BE2C (cell line): Measurements from ENCODE around the gene MYH15.

Experiments
- DNase-seq: peaks from one replicate; pipeline ENCODE4 v3.0.0-alpha.2; 2020
- H3K27me3 ChIP-seq: fragments of 250-450 bp; sonication (Bioruptor Pico); 2 replicates; pipeline ENCODE4 v1.5.1; 2020; ENCODE audit warnings: mild to moderate bottlenecking
- H3K36me3 ChIP-seq: fragments of 250-450 bp; sonication (Bioruptor Pico); 2 replicates; pipeline ENCODE4 v1.5.1; 2020; ENCODE audit warnings: mild to moderate bottlenecking
- H3K4me1 ChIP-seq: fragments of 250-450 bp; sonication (Bioruptor Pico); 2 replicates; pipeline ENCODE4 v1.5.1; 2020
- H3K4me3 ChIP-seq: 2 replicates; pipeline ENCODE4 v1.5.1; 2011; ENCODE audit warnings: low read depth, low read length
- H3K9me3 ChIP-seq: fragments of 250-450 bp; sonication (Bioruptor Pico); 2 replicates; pipeline ENCODE4 v1.5.1; 2020
- TF ChIP-seq, protein P1 (sequence below): IDR thresholded peaks from 2 replicates; pipeline ENCODE4 v1.5.1; 2012; ENCODE audit warnings: mild to moderate bottlenecking, low read depth, low read length

Gene MYH15

DNA sequence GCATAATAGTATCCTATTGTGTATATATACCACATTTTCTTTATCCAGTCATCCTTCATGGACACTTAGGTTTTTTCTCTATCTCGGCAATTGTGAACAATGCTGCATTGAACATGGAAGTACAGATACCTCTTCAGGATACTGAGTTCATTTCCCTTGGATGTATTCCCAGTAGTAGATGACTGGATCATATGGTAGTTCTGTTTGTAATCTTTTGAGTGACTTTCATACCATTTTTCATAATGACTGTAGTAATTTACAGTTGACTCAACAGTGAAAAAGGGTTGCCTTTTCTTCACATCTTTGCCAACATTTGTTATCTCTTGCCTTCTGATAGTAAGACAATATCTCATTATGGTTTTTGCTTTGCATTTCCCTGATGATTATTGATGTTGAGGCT lies 21.8 kb downstream of the MYH15 start:
- Histone ChIP-seq H3K9me3 (no peaks in the 10 kb centered on the region), H3K36me3 (no peaks in the 10 kb centered on the region), H3K4me1 (peaks cover 25% of the 10 kb centered on the region), H3K4me3 (no peak overlapping the region), H3K27me3 (no peaks in the 10 kb centered on the region)
- no peak for DNase-seq
- TF ChIP-seq, protein P1, sequence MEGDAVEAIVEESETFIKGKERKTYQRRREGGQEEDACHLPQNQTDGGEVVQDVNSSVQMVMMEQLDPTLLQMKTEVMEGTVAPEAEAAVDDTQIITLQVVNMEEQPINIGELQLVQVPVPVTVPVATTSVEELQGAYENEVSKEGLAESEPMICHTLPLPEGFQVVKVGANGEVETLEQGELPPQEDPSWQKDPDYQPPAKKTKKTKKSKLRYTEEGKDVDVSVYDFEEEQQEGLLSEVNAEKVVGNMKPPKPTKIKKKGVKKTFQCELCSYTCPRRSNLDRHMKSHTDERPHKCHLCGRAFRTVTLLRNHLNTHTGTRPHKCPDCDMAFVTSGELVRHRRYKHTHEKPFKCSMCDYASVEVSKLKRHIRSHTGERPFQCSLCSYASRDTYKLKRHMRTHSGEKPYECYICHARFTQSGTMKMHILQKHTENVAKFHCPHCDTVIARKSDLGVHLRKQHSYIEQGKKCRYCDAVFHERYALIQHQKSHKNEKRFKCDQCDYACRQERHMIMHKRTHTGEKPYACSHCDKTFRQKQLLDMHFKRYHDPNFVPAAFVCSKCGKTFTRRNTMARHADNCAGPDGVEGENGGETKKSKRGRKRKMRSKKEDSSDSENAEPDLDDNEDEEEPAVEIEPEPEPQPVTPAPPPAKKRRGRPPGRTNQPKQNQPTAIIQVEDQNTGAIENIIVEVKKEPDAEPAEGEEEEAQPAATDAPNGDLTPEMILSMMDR, result no peak

DNA sequence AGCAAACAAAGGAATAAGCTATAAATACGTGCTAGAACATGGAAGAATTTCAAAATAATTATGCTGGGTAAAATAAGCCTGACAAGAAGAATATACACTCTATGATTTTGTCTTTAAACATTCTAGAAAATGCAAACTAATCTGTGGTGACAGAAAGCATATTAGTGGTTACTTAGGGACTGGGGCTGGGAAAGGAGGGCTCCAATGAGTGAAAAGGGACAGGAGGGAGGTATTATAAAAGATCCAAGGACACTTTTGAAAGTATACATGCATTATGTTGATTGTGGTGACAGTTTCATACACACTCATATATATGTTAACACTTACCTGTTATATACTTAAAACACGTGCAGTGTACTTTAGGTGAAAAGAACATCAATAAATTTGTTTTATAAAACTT lies 23.0 kb downstream of the MYH15 start:
- TF ChIP-seq, protein P1, result no peak
- Histone ChIP-seq H3K9me3 (no peaks in the 10 kb centered on the region), H3K27me3 (no peaks in the 10 kb centered on the region), H3K4me1 (peaks cover 24% of the 10 kb centered on the region), H3K36me3 (no peaks in the 10 kb centered on the region), H3K4me3 (no peak overlapping the region)
- no peak for DNase-seq

DNA sequence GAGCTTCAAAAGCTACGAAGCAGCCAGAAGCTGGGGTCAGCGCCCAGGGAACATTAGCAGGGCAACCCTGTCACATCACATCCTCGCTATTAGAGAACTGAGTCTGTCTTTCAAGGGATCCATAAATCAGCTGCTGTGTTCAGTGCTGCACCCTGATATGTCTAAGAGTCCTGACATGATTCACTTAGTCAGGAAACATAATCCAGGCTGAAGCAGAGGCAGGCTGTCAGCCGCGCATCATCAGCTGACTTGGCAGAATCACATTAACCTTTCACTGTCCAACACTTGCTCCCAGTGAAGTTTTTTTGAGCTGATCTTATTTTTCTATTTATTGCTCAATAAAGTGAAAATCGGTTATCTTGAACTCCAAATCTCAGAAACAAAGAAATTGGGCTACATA lies 23.5 kb downstream of the MYH15 start:
- no peaks in the 10 kb centered on the region for H3K27me3 ChIP-seq
- H3K4me3 ChIP-seq, result peak overlapping the region; percentile 38
- TF ChIP-seq, protein P1, result no peak
- DNase-seq, result peak; percentile 76
- peaks cover 24% of the 10 kb centered on the region for H3K4me1 ChIP-seq
- H3K9me3 ChIP-seq, result no peaks in the 10 kb centered on the region
- no peaks in the 10 kb centered on the region for H3K36me3 ChIP-seq

DNA sequence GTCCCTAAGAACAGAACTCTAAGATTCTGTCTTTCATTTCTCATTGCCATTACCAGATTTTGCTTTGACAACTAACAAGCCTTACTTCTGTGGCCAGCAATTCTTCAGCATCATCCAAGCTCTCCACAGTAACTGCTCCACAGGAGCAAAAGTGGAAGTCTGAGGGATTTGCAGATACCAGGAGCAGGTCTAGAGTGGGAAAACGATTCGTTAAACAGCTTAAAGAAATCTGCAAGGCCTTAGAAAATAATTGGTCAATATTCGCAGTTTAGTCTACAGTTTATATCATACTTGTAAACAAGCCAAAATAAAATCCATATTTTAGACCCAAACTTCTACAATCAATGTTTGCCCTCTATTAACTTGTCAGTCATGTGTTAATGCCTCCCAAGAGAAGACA lies 24.1 kb downstream of the MYH15 start:
- DNase-seq, result no peak
- no peaks in the 10 kb centered on the region for H3K9me3 ChIP-seq
- H3K27me3 ChIP-seq, result no peaks in the 10 kb centered on the region
- TF ChIP-seq, protein P1, result no peak
- H3K36me3 ChIP-seq, result no peaks in the 10 kb centered on the region
- H3K4me1 ChIP-seq, result peaks cover 24% of the 10 kb centered on the region
- peak overlapping the region; percentile 38 for H3K4me3 ChIP-seq

DNA sequence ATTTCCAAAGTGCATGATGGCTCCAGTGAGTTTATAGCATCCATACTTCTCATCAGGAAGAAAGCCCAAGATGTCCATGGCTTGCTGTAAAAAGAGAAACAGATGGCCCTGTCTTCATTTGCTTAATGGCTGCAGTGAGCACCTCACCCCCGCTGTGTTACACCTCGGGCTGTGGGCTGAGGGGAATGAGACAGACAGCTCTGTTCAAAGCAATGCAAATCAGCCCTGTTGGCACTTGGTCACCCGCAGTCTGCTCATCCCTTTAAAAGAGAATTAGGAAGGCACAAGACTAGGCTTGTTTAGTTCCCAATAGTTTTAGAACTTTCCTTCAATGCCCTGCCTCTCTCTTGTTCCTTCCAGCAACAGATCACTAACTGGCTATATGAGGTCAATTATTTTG lies 25.2 kb downstream of the MYH15 start:
- TF ChIP-seq, protein P1, result no peak
- Histone ChIP-seq H3K4me1 (peaks cover 21% of the 10 kb centered on the region), H3K27me3 (no peaks in the 10 kb centered on the region), H3K9me3 (no peaks in the 10 kb centered on the region), H3K4me3 (no peak overlapping the region), H3K36me3 (no peaks in the 10 kb centered on the region)
- DNase-seq, result no peak

DNA sequence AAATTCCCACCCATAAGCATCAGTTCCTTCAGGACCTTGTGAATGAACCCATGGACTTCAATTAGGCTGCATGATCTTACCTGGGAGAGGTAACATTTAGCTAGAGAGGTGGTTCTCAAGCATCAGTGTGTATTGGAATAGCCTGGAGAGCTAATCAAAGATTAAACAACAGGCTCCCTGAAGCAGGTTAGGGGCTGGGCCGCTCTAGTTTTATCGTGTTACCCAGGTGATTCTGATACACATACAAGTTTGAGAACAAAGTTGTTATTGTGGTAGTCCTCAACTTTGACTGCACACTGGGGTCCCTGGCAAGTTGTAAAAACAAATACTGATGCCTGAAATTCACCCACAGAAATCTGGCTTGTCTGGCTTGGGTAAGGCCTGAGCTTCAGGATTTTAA lies 31.2 kb downstream of the MYH15 start:
- TF ChIP-seq, protein P1, result no peak
- H3K4me1 ChIP-seq, result 0 out of 2 replicates have a peak, but pooled peaks cover 3% of the 10 kb centered on the region
- H3K27me3 ChIP-seq, result no peaks in the 10 kb centered on the region
- no peak overlapping the region for H3K4me3 ChIP-seq
- no peaks in the 10 kb centered on the region for H3K36me3 ChIP-seq
- no peaks in the 10 kb centered on the region for H3K9me3 ChIP-seq
- no peak for DNase-seq
